ENCODE results near the gene GZF1. TPM values are rescaled to one million over a fixed set of nuclear protein-coding genes. Genes with fewer than 3 reads are reported as not detected.

The GZF1 gene
- total and polyA plus RNA-seq, 2 donors (not counting 1 experiment from before 2014, with no cell fraction given), result 12.5 to 49.0 TPM

DNA sequence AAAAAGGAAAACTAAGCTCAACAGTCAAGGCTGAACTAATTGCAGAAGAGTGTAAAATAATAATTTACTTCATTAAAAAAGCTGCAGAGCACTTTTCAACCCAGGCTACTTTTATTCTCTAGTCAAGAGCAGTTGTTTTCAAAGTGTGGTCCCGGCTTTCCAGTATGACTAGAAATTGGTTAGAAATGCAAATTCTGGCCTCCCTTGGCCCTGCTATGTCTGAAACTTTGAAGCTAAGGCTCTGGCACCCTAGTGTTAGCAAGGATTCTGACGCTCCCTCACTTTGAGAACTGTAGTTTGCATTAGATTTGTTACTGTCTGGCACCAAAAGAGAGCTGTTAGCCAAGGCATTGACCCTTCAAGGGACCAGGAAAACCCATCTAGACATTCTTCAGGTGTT lies 20.9 kb upstream of the GZF1 start:
- ChIA-PET CTCF (interaction anchor here (0.8 to 3.7 kb wide), 7 partner anchors 9 to 1007 kb away, joined by 3 to 25 read pairs (median 3); partner anchors contain the start of gene NXT1), POLR2A (no interaction called here)
- Histone ChIP-seq H3K4me2 (replicated peaks; ENCODE audit: low read depth, low read length, poor library complexity, severe bottlenecking) (no peak overlapping the region), H2AFZ (ENCODE audit: insufficient read depth, low read depth, low read length, poor library complexity, severe bottlenecking) (no peak overlapping the region), H3K27me3 (replicated peaks in 1 of 4; ENCODE audit: control extremely low read depth in 1 of 4, control insufficient read depth in 3 of 4, insufficient read depth in 4 of 4, low read length in 3 of 4) (no peaks in the 10 kb centered on the region), H3K27ac (ENCODE audit: low read length in 2 of 2) (no peak overlapping the region), H3K4me1 (ENCODE audit: control insufficient read depth in 2 of 2, insufficient read depth in 2 of 2, low read length in 2 of 2) (no peaks in the 10 kb centered on the region), H3K4me3 (ENCODE audit: control extremely low read depth in 1 of 5, extremely low read depth in 1 of 5, insufficient read depth in 1 of 5, low read depth in 2 of 5, low read length in 4 of 5) (no peak overlapping the region), H3K9me3 (ENCODE audit: control extremely low read depth in 1 of 3, control insufficient read depth in 2 of 3, insufficient read depth in 1 of 3, low read length in 2 of 3) (peaks cover 0 to 3% (median 0%) of the 10 kb centered on the region in 3 donors), H3K36me3 (replicated peaks in 1 of 2; ENCODE audit: control extremely low read depth in 1 of 2, control insufficient read depth in 1 of 2, extremely low read depth in 1 of 2, insufficient read depth in 2 of 2, low read length in 1 of 2) (no peaks in the 10 kb centered on the region), H4K20me1 (ENCODE audit: control insufficient read depth, insufficient read depth, low read length, poor library complexity, severe bottlenecking) (no peaks in the 10 kb centered on the region), H3K79me2 (ENCODE audit: control insufficient read depth, insufficient read depth, low read length) (no peaks in the 10 kb centered on the region), H3K9ac (ENCODE audit: low read length) (no peak overlapping the region)
- H3K9me3 Mint-ChIP-seq (ENCODE audit: insufficient read depth), result no peaks in the 10 kb centered on the region
- 82% methylated on average over 1 of the region's 2 CpGs for WGBS (ENCODE audit: insufficient coverage)
- peaks cover 7% of the 10 kb centered on the region for H3K27me3 Mint-ChIP-seq
- ATAC-seq (ENCODE audit: low read depth) (no peak), DNase-seq (no peak)
- H3K4me1 Mint-ChIP-seq, result no peaks in the 10 kb centered on the region
- intact Hi-C loops (cut with micrococcal nuclease), result loop anchor here (5.0 kb wide), 1 partner anchor 1004 kb away; no protein-coding TSS in a partner anchor
- H3K27ac Mint-ChIP-seq, result no peak overlapping the region
- TF ChIP-seq EZH2 (IDR thresholded peaks at IDR 0.05; ENCODE audit: borderline replicate concordance, insufficient read depth, low read depth, low read length, poor library complexity, severe bottlenecking) (no peak), CTCF (IDR thresholded peaks at IDR 0.05) (no peak)
- H3K4me3 Mint-ChIP-seq, result no peak overlapping the region

DNA sequence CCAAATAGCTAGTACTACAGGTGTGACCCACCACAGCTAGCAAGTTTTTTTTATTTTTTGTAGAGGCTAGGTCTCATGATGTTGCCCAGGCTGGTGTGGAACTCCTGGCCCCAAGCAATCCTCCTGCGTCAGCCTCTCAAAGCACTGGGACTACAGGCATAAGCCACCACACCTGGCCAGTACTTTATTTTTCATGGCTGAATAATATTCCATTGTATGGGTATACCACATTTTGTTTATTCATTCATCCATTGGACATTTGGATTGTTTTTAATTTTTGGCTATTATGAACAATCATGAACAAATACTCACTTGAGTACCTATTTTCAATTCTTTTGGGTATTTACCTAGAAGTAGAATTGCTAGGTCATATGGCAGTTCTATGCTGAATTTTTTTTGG lies 18.4 kb upstream of the GZF1 start:
- POLR2A ChIA-PET, result no interaction called here
- Mint-ChIP-seq H3K27me3 (peaks cover 7% of the 10 kb centered on the region), H3K9me3 (ENCODE audit: insufficient read depth) (no peaks in the 10 kb centered on the region), H3K4me3 (no peak overlapping the region), H3K4me1 (no peaks in the 10 kb centered on the region), H3K27ac (no peak overlapping the region)
- no peaks in the 10 kb centered on the region for H4K20me1 ChIP-seq (ENCODE audit: control insufficient read depth, insufficient read depth, low read length, poor library complexity, severe bottlenecking)
- no peak overlapping the region for H2AFZ ChIP-seq (ENCODE audit: insufficient read depth, low read depth, low read length, poor library complexity, severe bottlenecking)
- peaks cover 0 to 3% (median 0%) of the 10 kb centered on the region in 3 donors for H3K9me3 ChIP-seq (ENCODE audit: control extremely low read depth in 1 of 3, control insufficient read depth in 2 of 3, insufficient read depth in 1 of 3, low read length in 2 of 3)
- H3K27me3 ChIP-seq (replicated peaks in 1 of 4; ENCODE audit: control extremely low read depth in 1 of 4, control insufficient read depth in 3 of 4, insufficient read depth in 4 of 4, low read length in 3 of 4), result no peaks in the 10 kb centered on the region
- ATAC-seq (ENCODE audit: low read depth), result no peak
- H3K27ac ChIP-seq (ENCODE audit: low read length in 2 of 2), result no peak overlapping the region
- TF ChIP-seq EZH2 (IDR thresholded peaks at IDR 0.05; ENCODE audit: borderline replicate concordance, insufficient read depth, low read depth, low read length, poor library complexity, severe bottlenecking) (no peak), CTCF (IDR thresholded peaks at IDR 0.05) (no peak)
- H3K9ac ChIP-seq (ENCODE audit: low read length), result no peak overlapping the region
- H3K4me3 ChIP-seq (ENCODE audit: control extremely low read depth in 1 of 5, extremely low read depth in 1 of 5, insufficient read depth in 1 of 5, low read depth in 2 of 5, low read length in 4 of 5), result no peak overlapping the region
- intact Hi-C loops (cut with micrococcal nuclease), result loop anchor here (5.0 kb wide), 1 partner anchor 1006 kb away; no protein-coding TSS in a partner anchor
- no peaks in the 10 kb centered on the region for H3K4me1 ChIP-seq (ENCODE audit: control insufficient read depth in 2 of 2, insufficient read depth in 2 of 2, low read length in 2 of 2)
- no CpG with 5 or more reads among the region's 1 CpG for WGBS (ENCODE audit: insufficient coverage)
- no peaks in the 10 kb centered on the region for H3K79me2 ChIP-seq (ENCODE audit: control insufficient read depth, insufficient read depth, low read length)
- CTCF ChIA-PET, result interaction anchor here (0.9 kb wide), 1 partner anchor 78 kb away, joined by 3 read pairs; the partner anchor contains the start of gene NAPB
- H3K36me3 ChIP-seq (replicated peaks in 1 of 2; ENCODE audit: control extremely low read depth in 1 of 2, control insufficient read depth in 1 of 2, extremely low read depth in 1 of 2, insufficient read depth in 2 of 2, low read length in 1 of 2), result no peaks in the 10 kb centered on the region
- no peak for DNase-seq
- H3K4me2 ChIP-seq (replicated peaks; ENCODE audit: low read depth, low read length, poor library complexity, severe bottlenecking), result no peak overlapping the region
